Testis (tissue), 2 donors: ENCODE data around the gene GCC2.

Experiments used
- POLR2A ChIP-seq: fragments of 450-650 bp; IDR thresholded peaks from one replicate; pipeline ENCODE4 v1.6.1; 2017; ENCODE audit warnings: antibody characterized with exemption, mild to moderate bottlenecking, moderate library complexity
- TF ChIP-seq, protein P1 (sequence below), 3 experiments: fragments of 450-650 bp in 2 of 3; fragments of 200-600 bp in 1 of 3; sonication (generic) in 1 of 3; IDR thresholded peaks; one replicate each; pipeline ENCODE4 v1.5.1; 2016 to 2019; ENCODE audit warnings: antibody characterized with exemption in 3 of 3, mild to moderate bottlenecking in 2 of 3, moderate library complexity in 1 of 3

DNA sequence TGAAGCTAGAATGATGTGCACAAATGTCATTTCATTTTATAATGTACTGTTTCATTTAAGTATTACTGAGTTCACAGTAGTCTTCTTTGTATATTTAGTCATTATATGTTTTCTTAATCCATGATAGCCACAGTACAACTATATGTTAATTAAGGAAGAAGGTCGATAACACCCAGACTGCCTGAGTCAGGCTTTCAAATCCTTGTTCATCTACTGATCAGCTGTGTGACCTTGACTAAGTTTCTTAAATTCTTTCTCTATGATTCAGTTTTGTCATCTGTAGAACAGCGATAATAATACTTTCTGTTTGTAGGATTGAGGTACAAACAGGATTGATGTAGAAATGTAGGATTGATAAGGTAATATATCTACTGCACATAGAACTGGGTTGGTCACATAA, 5.4 kb downstream of the GCC2 start:
- TF ChIP-seq, protein P1, sequence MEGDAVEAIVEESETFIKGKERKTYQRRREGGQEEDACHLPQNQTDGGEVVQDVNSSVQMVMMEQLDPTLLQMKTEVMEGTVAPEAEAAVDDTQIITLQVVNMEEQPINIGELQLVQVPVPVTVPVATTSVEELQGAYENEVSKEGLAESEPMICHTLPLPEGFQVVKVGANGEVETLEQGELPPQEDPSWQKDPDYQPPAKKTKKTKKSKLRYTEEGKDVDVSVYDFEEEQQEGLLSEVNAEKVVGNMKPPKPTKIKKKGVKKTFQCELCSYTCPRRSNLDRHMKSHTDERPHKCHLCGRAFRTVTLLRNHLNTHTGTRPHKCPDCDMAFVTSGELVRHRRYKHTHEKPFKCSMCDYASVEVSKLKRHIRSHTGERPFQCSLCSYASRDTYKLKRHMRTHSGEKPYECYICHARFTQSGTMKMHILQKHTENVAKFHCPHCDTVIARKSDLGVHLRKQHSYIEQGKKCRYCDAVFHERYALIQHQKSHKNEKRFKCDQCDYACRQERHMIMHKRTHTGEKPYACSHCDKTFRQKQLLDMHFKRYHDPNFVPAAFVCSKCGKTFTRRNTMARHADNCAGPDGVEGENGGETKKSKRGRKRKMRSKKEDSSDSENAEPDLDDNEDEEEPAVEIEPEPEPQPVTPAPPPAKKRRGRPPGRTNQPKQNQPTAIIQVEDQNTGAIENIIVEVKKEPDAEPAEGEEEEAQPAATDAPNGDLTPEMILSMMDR (IDR thresholded peaks at IDR 0.05): no peak
- no peak for TF ChIP-seq POLR2A
